ENCODE measurements around the gene HLA-E. TPM values are rescaled to one million over a fixed set of nuclear protein-coding genes. Genes with fewer than 3 reads are reported as not detected.
"Not testable (repeated sequence)": the region's sequence is repeated elsewhere in the genome, so short reads cannot be mapped to it uniquely, and the experiment has no call there.

HLA-E gene
- total and polyA plus RNA-seq, 10 donors, result 514 to 2,111 (median 1,362) TPM

DNA sequence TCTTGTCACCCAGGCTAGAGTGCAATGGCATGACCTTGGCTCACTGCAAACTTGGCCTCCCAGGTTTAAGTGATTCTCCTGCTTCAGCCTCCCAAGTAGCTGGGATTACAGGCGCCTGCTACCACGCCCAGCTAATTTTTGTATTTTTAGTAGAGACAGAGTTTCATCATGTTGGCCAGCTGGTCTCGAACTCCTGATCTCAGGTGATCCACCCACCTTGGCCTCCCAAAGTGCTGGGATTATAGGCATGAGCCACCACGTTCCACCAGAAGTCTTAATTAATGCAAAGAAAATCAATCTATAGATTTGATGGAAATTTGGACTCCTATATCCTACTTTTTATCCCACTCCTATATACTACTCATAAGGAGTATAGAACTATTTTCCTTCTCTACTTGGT, 5.8 kb downstream of the HLA-E start:
- H3K9me3 ChIP-seq; DNase-seq; H3K4me3 ChIP-seq; H3K27me3 ChIP-seq (replicated peaks in 1 of 7); intact Hi-C loops (cut with DNase I; ENCODE audit: low total_unique reads): not testable (repeated sequence)
- Histone ChIP-seq H3K4me1 (peaks cover 49 to 84% (median 70%) of the 10 kb centered on the region in 6 donors), H3K27ac (peak overlapping the region in 7 of 8 donors; percentile 58 to 100 (median 100)), H3K36me3 (peaks cover 8 to 47% (median 44%) of the 10 kb centered on the region in 6 donors)
- 72 to 90% (median 85%) methylated on average over 4 of the region's 4 CpGs for WGBS, 5 donors
- peak in 2 of 3 donors; percentile 37 to 42 for TF ChIP-seq POLR2AphosphoS5 (IDR thresholded peaks at IDR 0.05)
- peak in 1 of 3 donors; percentile 4 for TF ChIP-seq POLR2A (IDR thresholded peaks at IDR 0.05)

DNA sequence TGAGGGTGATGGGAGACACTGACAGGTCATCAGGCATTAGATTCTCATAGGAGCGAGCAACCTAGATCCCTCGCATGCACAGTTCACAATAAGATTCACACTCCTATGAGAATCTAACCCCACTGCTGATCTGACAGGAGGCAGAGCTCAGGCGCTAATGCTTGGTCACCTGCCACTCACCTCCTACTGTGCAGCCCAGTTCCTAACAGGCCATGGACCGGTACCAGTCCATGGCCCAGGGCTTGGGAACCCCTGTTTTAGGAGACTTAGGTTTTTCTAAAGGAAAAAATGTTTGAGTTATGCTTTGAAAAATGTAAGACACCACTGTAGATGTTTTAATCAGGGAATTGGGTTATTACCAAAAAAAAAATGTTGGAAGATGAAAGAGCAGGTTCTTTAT, 6.7 kb downstream of the HLA-E start:
- no peaks in the 10 kb centered on the region for H3K9me3 ChIP-seq
- H3K27me3 ChIP-seq (replicated peaks in 1 of 7), result no peaks in the 10 kb centered on the region
- no peak overlapping the region for H3K4me3 ChIP-seq
- peaks cover 0 to 38% (median 35%) of the 10 kb centered on the region in 6 donors for H3K36me3 ChIP-seq
- peak overlapping the region; percentile 16 to 100 (median 86) for H3K27ac ChIP-seq
- intact Hi-C loops (cut with DNase I; ENCODE audit: low total_unique reads), result no loop called here
- 92 to 93% (median 93%) methylated on average over 4 of the region's 4 CpGs for WGBS, 5 donors
- TF ChIP-seq POLR2A (IDR thresholded peaks at IDR 0.05), result no peak
- TF ChIP-seq, protein P1, sequence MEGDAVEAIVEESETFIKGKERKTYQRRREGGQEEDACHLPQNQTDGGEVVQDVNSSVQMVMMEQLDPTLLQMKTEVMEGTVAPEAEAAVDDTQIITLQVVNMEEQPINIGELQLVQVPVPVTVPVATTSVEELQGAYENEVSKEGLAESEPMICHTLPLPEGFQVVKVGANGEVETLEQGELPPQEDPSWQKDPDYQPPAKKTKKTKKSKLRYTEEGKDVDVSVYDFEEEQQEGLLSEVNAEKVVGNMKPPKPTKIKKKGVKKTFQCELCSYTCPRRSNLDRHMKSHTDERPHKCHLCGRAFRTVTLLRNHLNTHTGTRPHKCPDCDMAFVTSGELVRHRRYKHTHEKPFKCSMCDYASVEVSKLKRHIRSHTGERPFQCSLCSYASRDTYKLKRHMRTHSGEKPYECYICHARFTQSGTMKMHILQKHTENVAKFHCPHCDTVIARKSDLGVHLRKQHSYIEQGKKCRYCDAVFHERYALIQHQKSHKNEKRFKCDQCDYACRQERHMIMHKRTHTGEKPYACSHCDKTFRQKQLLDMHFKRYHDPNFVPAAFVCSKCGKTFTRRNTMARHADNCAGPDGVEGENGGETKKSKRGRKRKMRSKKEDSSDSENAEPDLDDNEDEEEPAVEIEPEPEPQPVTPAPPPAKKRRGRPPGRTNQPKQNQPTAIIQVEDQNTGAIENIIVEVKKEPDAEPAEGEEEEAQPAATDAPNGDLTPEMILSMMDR (IDR thresholded peaks at IDR 0.05 in 8 of 11, conservative IDR thresholded peaks at IDR 0.05 in 3 of 11), result no peak
- peak in 1 of 3 donors; percentile 57 for TF ChIP-seq POLR2AphosphoS5 (IDR thresholded peaks at IDR 0.05)
- DNase-seq, result no peak
- H3K4me1 ChIP-seq, result peaks cover 52 to 84% (median 71%) of the 10 kb centered on the region in 6 donors

DNA sequence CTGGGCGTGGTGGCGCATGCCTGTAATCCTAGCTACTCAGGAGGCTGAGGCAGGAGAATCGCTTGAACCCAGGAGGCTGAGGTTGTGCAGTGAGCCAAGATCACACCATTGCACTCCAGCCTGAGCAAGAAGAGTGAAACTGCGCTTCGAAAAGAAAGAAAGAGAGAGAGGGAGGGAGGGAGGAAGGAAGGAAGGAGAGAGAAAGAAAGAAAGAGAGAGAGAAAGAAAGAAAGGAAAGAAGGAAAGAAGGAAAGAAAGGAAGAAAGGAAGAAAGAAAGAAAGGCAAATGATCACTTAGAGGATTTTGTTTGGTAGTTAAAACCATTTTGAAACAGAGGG, 7.9 kb downstream of the HLA-E start:
- peak overlapping the region in 5 of 8 donors; percentile 42 to 100 (median 72) for H3K27ac ChIP-seq
- H3K36me3 ChIP-seq, result peaks cover 0 to 25% (median 23%) of the 10 kb centered on the region in 6 donors
- 94 to 99% (median 96%) methylated on average over 5 of the region's 5 CpGs for WGBS, 5 donors
- peaks cover 46 to 78% (median 65%) of the 10 kb centered on the region in 6 donors for H3K4me1 ChIP-seq
- H3K4me3 ChIP-seq; DNase-seq; H3K27me3 ChIP-seq (replicated peaks in 1 of 7); H3K9me3 ChIP-seq; intact Hi-C loops (cut with DNase I; ENCODE audit: low total_unique reads): not testable (repeated sequence)

DNA sequence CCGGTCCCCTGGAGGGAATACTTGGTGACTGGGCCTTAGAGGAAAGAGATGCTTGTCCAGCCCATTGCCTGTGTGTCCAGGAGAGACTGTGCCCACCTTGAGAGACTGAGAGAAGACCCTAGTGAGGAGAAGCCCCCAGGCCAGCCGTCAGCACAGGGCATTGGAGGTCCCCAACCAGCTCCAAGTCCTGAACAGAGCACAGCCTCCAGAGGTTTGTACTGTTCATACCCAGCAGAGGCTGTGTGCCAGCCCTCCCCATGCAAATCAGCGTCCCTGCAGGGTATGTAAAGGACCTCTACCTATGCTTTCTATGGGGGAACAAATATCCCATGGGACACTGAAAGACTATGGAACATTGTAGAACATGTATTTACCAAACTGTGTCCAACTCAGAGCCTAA, 8.4 kb downstream of the HLA-E start:
- H3K4me3 ChIP-seq, result no peak overlapping the region
- H3K27me3 ChIP-seq (replicated peaks in 1 of 7), result no peaks in the 10 kb centered on the region
- H3K27ac ChIP-seq, result peak overlapping the region in 3 of 8 donors; percentile 42 to 100 (median 100)
- peaks cover 42 to 74% (median 60%) of the 10 kb centered on the region in 6 donors for H3K4me1 ChIP-seq
- TF ChIP-seq, protein P1 (IDR thresholded peaks at IDR 0.05 in 8 of 11, conservative IDR thresholded peaks at IDR 0.05 in 3 of 11), result no peak
- TF ChIP-seq POLR2AphosphoS5 (IDR thresholded peaks at IDR 0.05) (no peak), POLR2A (IDR thresholded peaks at IDR 0.05) (no peak)
- no peaks in the 10 kb centered on the region for H3K9me3 ChIP-seq
- peaks cover 0 to 21% (median 18%) of the 10 kb centered on the region in 6 donors for H3K36me3 ChIP-seq
- no peak for DNase-seq
- 75 to 90% (median 83%) methylated on average over 3 of the region's 3 CpGs for WGBS, 5 donors
- intact Hi-C loops (cut with DNase I; ENCODE audit: low total_unique reads), result no loop called here

DNA sequence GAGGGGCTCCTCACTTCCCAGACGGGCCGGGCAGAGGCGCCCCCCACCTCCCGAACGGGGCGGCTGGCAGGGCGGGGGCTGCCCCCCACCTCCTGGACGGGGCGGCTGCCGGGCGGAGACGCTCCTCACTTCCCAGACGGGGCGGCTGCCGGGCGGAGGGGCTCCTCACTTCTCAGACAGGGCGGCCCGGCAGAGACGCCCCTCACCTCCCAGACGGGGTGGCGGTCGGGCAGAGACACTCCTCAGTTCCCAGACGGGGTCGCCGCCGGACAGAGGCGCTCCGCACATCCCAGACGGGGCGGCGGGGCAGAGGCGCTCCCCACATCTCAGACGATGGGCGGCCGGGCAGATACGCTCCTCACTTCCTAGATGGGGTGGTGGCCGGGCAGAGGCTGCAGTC, 9.4 kb downstream of the HLA-E start:
- H3K27ac ChIP-seq; intact Hi-C loops (cut with DNase I; ENCODE audit: low total_unique reads); DNase-seq; H3K9me3 ChIP-seq; H3K4me3 ChIP-seq; H3K27me3 ChIP-seq (replicated peaks in 1 of 7): not testable (repeated sequence)
- Histone ChIP-seq H3K36me3 (peaks cover 0 to 11% (median 8%) of the 10 kb centered on the region in 6 donors), H3K4me1 (peaks cover 32 to 67% (median 50%) of the 10 kb centered on the region in 6 donors)
- WGBS, 5 donors, result 93 to 97% (median 95%) methylated on average over 25 to 37 of the region's 37 CpGs; no CpG with 5 or more reads in 1 of the 5 donors
